GM18499 (cell line): ENCODE data around the gene ANKRD16.

Experiments used
- ATAC-seq: cut with Tn5 transposase; IDR thresholded peaks from one replicate; pipeline ENCODE4 v1.9.1; 2021; ENCODE audit warnings: moderate number of reproducible peaks; ENCODE audit not compliant: insufficient read depth, unreplicated experiment

ANKRD16 gene

DNA sequence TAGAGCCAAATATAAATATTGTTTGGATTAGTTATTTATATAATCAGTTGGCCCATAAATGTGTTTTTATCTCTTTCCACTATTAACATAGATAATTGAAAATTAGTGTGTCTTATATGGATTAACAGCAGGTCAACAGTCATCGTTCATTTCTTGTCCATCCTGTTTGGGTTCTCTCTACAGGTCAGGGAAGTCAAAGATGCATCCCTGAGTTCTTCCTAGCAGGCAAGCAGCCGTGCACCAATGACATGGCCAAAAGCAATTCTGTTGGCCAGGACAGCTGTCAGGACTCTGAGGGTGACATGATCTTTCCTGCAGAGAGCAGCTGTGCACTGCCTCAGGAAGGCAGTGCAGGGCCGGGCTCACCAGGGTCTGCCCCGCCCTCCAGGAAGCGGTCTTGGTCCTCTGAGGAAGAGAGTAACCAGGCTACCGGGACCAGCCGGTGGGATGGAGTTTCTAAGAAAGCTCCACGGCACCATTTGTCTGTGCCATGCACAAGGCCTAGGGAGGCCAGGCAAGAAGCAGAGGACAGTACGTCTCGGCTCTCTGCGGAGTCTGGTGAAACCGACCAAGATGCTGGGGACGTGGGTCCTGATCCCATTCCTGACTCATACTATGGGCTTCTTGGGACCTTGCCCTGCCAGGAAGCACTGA, 16.3 kb upstream of the ANKRD16 start:
- ATAC-seq, result no peak

DNA sequence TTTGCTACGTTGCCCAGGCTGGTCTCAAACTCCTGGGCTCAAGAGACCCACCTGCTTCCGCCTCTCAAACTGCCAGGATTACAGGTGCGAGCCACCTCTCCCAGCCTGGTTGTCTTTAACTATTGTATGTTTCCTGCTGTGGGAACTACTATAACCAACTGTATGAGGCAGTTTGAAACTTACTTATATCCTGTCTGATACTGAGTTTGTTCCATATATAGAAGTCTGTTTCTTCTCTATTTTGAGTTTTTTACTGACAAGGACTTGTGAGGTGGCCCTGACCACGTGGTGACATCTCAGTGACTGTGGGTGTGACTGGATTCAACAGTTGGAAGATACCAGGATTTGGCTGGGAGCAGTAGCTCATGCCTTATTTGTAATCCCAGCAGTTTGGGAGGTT, 14.5 kb upstream of the ANKRD16 start:
- peak; percentile 90 for ATAC-seq

DNA sequence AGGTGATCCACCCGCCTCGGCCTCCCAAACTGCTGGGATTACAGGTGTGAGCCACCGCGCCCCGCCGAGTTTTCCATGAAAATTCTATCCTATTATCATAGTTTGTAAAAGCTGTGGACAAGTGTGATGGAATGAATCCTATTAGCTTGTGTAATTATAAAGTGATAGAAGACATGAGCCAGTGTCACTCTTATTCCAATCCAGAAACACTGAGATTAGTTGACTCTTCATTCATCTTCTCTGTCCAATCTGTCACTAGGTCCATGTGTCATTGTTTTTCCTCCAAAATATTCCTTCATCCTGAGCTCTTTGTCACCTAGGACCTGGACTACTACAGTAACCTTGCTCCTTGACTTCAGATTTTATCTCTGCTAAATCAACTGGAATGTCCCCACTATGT, 13.9 kb upstream of the ANKRD16 start:
- no peak for ATAC-seq

DNA sequence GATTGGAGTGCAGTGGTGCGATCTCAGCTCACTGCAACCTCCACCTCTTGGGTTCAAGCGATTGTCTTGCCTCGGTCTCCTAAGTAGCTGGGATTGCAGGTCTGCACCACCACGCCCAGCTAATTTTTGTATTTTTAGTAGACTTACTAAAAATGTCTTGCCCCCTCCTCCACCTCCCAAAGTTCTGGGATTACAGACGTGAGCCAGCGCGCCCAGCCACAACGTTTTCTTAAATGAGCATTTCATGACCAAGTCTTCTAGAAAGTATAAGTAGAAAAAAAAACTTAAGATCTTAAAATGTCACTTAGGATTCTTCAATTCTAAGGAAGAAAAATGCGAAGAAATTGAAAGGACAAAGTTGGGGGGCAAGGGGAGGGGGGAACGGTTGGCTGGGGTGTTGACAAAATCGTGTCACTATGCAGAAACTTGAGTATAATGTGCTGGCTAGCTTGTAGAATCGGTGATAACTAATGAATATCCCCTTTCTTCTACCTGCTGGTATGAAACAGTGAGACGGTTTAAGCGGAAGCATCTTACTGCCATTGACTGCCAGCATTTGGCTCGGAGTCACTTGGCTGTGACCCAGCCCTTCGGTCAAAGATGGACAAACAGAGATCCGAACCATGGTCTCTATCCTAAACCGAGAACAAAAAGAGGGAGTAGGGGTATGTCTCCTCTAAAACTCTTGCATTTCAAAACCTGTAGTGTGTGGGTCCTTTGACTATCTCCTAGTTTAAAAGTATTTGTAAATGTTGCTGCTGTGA, 13.0 kb upstream of the ANKRD16 start:
- no peak for ATAC-seq

DNA sequence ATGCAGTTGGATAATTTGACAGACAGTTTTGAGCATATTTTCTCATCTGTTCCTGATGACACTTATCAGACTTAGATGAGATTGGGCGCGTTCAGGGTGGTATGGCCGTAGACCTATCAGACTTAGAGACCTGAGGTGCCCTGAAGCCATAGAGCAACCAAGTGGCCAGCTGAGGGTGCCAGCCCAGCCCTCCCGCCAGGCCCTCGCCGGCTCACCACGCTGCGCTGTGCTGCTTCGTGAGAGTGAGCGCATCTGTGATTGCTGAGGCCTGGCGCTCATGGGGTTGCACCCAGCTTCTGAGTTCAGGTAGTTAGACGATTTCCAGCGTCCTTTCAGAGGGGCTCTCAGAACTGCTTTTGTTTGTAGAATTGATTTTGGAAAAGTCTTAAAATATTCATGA, 10.6 kb upstream of the ANKRD16 start:
- no peak for ATAC-seq

DNA sequence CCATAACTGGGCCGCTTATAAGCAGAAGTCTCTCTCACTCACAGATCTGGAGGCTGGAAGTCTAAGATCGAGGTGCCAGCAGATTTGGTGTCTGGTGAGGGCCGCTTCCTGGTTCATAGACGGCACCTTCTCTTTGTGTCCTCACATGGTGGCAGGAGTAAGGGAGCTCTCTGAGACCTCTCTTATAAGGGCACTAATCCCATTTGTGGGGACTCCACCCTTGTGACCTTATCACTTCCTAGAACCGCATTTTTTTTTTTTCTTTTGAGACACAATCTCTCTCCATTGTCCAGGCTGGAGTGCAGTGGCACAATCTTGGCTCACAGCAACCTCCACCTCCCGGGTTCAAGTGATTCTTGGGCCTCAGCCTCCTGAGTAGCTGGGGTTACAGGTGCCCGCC, 8.5 kb upstream of the ANKRD16 start:
- no peak for ATAC-seq

DNA sequence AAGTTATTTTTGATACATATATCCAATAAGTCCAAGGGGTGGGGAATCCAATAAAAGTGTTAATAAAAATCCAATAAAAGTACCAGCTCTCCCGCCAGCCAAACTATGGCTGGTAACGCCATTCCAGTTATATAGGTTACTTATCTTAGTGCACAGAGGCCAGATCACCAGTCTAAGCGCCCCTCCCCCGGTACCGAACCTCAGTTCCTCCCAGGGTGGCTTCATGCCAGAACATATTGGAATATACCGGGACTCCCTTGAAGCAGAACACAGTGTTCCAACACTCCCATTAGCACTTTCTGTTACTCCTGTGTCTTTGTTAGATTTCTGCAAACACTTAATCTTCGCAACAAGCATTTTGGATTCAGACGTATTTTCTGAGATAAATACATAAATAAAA, 7.8 kb upstream of the ANKRD16 start:
- ATAC-seq, result no peak

DNA sequence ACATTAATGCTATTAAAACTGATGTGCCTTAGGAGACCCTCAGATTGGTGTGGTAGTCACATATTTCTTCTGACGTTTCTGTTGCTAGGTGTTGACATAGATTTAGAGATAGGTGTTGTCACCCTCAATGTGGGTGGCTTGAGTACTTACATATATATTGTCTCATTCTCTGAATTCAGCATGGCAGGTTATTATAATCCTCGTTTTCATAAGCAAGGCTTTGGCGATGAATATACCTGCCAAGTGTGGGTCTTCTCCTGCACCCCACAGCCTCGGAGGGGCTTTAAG, 7.3 kb upstream of the ANKRD16 start:
- no peak for ATAC-seq

DNA sequence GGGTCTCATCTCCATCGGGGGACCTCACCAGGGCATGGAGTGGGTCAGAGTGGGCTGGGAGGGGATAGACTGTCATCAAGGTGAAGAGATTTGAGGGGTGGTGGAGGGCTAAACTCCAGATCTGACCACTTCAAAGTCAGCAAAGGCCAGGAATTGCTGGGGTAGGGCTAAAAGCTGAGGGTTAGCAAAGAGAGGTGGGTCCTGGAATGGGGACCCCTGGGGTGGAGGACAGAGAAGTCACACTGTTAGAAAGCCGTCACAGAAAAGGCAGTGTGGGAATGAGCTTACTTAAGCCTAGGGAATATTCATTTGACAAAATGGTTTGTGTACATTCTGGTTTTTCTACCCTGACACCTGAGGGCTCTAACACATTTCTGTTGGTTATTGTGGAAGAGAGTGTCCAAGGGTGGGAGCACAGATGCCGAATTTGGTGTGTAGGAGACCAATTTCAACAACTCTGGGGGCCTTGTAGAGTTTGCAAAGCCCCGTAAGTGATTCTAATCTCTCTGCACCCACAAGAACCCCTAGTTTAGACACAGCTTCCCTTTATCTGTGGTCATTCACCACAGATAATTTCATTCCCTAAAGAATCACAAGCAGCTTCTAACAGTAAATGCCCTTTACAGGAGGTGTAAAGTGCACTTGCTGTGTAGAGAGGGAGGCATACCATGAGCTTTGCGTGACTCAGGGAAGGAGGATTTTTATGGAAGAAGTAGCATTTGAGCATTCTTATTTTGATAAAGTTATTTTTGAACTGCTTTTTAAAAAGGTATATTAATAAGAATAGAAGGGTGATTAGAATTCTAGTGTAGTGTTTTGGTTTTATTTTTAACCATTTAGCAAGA, 6.7 kb upstream of the ANKRD16 start:
- no peak for ATAC-seq

DNA sequence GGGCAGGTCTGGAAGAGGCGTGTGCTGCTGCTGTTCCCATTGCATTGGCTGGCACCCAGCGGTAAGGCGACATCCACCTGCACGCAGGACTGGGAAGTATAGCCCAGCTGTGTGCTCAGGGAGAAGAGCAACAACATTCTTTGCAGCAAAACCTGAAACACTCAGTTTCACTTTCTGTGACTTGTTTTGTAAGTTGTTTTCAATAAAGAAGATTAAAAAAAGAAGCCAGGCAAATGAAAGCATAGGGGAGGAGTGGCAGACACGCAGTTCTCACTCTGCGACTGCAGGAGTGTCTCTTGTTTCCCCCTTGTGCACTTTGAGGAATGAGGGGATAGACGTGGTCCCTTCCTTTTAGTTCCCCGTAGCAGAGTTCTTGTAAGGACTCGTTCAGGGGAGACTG, 6.1 kb upstream of the ANKRD16 start:
- no peak for ATAC-seq

DNA sequence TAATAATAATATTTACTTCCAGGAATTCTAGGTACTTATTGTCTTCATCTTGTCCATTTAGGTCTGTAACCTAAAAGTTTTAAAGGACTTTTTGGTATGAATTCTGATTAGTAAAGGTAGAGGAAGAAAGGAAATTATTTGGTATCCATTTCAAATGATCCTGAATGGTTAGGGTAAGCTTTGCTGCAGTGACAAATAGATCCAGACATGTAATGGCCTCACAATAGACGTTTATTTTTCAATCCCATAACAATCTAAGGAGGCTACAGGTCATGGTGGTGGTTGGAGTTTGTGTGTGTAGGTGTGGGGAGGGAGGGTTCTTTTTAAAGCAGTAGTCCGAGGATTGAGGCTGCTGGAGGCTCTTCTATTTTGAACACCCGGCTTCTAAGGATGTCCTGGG, 5.7 kb upstream of the ANKRD16 start:
- no peak for ATAC-seq

DNA sequence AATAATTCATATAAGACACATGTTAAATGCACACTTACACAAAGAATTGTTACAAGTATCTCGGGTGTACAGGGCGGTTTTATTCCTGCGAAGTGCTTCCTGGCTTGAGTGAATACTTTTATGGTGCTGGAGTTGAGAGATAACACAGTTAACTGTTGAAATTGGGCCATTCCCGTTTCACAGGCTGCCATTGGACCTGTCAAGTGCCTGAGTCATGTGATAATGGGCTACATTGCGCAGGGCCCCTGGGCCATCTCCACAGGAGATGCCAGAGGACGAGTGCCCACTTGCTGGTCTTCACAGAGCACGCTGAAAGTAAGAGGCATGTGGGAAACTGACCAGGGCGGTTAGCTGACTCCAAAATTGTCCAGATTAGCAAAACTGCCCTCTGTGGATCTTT, 5.2 kb upstream of the ANKRD16 start:
- no peak for ATAC-seq

DNA sequence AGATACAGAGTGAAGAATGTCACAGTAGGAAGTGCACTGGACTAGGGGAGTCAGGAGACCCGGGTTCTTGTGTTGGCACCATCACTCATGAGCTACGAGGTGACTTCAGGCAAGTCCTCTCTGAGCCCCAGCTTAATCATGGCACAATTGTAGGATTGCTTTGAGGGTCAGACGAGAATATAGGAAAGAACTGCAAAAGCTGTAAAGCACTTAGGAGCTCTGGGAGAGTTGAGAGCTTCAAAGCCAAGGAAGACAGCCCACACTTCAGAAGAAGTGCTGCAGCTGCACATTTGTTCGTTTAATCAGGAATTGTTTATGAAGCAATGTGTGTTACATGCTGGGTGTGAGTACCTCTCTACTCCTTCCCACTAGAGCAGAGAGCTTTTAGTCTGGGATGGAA, 4.7 kb upstream of the ANKRD16 start:
- ATAC-seq, result no peak

DNA sequence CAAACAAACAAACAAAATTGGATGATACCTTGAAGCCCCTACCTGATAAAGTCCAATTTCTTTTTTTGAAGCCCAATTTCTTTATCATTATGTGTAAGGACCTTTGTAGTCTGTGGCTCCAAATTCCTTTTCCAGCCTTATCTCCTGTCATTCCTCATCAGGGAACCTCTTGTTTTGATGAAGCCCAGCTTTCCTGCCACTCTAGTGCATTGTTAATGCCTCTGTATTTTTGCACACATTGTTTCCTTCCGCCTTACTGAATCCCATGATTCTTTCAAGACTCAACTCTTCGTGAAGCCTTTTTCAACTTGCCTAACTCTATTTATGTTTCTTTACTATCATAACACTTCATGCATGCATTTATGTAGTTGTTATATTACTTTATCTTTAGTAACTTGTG, 3.6 kb upstream of the ANKRD16 start:
- ATAC-seq, result no peak

DNA sequence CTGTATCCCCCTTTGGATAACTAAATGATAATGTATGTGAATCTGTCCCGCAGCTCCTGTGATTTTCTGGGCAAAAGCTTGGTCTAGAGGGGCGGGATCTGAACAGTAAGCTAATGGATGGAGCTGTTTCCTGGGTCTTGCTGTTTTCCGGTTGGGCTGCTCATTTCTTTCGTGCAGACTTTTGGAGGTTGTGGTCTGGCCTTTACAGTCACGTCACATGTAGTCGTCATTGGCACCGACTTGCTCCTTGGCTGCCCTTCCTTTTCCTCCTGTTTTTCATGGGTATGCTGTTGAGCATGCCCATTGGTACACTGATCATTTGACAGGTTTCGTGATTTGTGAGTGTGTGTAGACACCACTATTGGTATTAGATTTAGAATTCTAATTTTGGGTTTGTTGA, 2.3 kb upstream of the ANKRD16 start:
- ATAC-seq, result no peak

DNA sequence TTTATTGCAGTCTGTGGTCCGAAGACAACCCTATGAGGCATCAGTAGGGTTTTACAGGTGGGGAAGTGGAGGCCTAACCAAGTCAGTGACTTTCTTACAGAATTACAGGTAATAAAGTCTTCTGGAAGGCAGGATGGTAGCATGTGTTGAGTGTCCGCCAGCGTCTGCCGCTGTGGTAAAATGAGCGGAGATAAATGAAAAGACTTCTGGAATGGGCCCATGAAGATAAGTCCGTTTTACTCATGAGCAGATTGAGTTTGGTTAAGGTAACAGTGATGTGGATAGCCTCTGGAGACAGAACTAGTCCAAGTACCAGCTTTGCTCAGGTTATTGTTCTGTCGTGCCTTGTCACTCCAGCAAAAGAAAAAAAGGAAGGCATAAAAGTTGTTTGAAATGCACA, 1.3 kb upstream of the ANKRD16 start:
- no peak for ATAC-seq

DNA sequence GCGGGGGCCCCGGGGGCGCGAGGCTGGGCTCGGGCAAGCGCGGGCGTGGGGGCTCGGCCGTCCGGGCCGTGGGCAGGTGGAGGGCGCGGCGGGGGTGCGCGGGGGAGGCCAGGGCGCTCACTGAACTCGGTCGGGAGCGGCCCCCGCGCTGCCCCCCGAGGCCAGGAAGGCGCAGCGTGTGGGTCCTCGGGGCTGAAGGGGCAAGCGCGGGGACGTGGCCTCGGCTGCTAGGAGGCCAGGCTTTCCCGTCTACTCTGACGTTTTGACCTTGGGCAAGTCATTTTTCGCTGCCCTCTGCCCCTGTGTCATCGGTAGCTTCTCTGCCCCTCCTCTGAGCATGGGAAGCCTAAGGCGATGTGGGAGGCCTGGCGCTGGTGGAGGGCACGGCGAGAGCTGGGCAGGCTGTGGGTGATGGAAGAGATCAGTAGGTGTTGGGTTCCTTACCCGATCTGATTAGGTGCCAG, 791 bp upstream of the ANKRD16 start:
- ATAC-seq, result no peak

DNA sequence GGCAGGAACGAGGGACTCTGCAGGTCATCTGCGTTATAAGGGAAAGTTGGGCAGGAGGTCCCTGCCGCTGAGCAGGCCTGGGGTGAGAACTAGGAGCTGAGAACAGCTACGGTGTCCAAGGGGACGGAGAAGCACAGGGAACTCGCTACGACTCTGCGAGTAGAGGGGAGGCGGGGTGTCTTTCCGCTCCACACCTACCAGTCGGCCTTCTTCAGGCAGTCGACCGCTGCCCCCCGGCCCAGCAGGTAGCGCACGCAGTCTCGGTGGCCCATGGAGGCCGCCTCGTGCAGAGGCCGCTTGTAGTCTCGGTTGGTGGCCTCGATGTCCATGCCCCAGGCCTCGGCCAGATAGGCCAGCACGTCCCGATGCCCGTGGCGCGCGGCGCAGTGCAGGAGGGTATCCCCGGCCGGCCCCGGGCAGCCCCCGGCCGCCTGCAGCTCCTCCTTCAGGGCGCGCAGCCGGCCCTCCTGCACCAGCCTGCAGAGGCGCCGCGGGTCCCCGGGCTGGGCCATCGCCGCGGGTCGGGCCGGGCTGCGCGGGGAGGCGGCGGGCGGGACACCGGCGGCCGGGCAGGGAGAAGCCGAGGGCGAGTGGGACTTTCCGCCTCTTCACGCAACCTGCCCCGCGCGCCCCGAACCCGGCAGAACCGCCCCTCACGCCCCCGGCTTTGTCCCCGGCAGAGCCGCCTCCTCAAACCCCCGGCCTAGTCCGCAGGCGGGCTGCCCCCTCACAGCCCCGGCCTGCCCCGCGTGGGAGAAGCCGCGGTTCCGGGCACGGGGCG, 660 bp downstream of the ANKRD16 start:
- ATAC-seq, result no peak

DNA sequence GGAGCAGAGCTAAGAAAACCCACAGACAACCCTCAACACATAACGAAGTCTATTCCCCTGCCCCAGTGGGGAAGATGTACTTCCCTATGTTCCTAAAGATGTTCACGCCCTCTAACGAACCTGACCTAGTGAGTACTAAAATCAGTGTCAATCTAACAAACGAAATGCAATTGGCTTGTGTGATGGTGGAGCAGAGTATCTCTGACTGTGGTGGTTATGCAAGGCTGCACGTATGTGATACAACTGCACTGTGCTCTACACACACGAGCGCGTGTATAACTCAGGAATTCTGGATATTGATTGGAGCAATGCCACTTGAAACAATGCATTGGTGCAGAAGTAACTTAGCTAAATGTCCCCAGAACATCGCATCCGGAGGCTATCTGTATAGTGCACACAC, 1.3 kb downstream of the ANKRD16 start:
- ATAC-seq, result no peak

DNA sequence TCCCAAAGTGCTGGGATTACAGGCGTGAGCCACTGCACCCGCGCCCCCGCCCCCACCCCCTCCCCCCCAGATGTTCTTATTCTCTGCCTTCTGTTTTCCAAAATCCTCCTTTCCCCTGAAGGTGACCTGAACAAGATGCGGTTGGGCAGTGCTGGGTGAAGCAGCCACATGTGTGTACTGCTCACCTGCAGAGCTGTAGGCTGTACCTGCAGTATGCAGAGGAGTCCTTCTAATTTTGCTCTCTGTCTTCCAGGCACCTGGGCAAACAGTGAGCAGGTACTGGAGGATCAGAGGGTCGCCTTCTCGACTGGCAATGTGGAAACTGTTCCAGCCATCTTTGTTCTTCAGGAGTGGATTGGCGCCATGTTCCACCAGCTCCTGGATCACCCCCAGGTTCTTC, 2.1 kb downstream of the ANKRD16 start:
- ATAC-seq, result no peak

DNA sequence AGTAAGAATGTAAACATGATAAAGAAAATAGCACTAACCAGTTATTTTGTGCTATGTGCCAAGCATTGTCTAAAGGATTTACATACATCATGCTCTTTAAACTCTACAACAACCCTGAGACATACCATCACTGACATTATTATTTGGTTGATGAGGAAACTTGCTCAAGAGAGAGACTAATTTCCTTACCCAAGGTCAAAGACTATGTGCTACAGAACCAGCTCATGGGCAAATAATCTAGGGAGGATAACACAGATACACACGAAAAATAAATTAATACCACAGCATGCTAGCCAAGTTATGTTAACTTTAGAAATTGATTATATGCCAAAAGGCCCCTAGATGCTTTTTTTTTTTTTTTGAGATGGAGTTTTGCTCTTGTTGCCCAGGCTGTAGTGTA, 2.7 kb downstream of the ANKRD16 start:
- no peak for ATAC-seq
